Astrocyte (in vitro differentiated cells and primary cell): ENCODE data around the gene IQCC.

Experiments
- EZH2 ChIP-seq: IDR thresholded peaks from 2 replicates; pipeline ENCODE4 v1.6.1; 2012; ENCODE audit warnings: mild to moderate bottlenecking, low read length, inconsistent platforms; ENCODE audit not compliant: insufficient read depth
- TF ChIP-seq, protein P1 (sequence below): IDR thresholded peaks from 2 replicates; pipeline ENCODE4 v1.5.1; 2011; ENCODE audit warnings: low read depth, mild to moderate bottlenecking, inconsistent platforms, low read length, moderate library complexity; ENCODE audit not compliant: insufficient read depth

DNA sequence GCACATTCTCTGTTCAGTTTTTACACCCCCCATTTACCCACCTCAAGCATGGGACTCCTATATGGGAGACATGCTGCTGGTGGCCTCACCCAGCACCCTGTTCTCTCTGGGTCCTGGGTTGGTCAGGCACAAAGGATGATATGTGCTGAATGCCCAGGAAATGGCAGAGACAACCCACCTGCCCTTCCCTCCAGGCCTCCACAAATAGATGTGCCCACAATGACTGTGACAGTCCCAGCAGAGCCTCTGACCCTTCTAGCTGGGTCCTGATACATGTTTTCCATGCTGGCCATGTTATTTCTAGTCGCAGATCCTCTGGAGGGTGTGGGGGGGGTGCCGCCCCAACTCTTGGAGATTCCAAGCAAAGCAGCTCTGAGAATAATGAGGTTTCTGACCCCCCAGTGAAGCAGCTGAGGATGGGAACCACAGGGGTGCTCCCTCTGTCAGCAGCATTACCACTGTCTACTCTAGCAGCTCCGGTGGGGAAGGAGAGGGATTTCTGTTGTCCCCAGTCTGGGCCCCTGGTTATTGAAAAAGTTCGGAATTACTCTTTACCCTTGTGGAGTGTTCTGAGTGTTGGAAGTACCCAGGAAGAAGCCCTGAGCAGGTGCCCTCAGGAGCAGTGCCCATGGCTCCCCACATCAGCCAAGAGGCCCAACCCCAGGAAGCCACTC, 6.3 kb upstream of the IQCC start:
- no peak for TF ChIP-seq EZH2
- TF ChIP-seq, protein P1, sequence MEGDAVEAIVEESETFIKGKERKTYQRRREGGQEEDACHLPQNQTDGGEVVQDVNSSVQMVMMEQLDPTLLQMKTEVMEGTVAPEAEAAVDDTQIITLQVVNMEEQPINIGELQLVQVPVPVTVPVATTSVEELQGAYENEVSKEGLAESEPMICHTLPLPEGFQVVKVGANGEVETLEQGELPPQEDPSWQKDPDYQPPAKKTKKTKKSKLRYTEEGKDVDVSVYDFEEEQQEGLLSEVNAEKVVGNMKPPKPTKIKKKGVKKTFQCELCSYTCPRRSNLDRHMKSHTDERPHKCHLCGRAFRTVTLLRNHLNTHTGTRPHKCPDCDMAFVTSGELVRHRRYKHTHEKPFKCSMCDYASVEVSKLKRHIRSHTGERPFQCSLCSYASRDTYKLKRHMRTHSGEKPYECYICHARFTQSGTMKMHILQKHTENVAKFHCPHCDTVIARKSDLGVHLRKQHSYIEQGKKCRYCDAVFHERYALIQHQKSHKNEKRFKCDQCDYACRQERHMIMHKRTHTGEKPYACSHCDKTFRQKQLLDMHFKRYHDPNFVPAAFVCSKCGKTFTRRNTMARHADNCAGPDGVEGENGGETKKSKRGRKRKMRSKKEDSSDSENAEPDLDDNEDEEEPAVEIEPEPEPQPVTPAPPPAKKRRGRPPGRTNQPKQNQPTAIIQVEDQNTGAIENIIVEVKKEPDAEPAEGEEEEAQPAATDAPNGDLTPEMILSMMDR: no peak
